SK-N-SH (cell line): ENCODE results near the gene BCAS3. TPM values are rescaled to one million over a fixed set of nuclear protein-coding genes. Genes with fewer than 3 reads are reported as not detected.

Experiments
- CTCF ChIA-PET: fragments of 300-600, 350-600 bp; formaldehyde crosslinking; extraction: SDS; loops from one replicate; lab custom pipeline; 2021; lab: Yijun Ruan, JAX
- POLR2A ChIA-PET: fragments of 350-600 bp; sonication (Branson Sonifier 250); formaldehyde crosslinking; extraction: SDS; loops from one replicate; lab custom pipeline; 2020; ENCODE audit warnings: antibody characterized with exemption, inconsistent platforms; lab: Yijun Ruan, JAX
- DNase-seq: peaks from one replicate; pipeline ENCODE4 v3.0.0; 2012
- H2AFZ ChIP-seq: fragments of 200-600 bp; sonication (generic); 2 replicates; pipeline ENCODE4 v1.8.1; 2016; ENCODE audit warnings: antibody characterized with exemption, mild to moderate bottlenecking, low read depth
- H3F3A ChIP-seq: fragments of 200-600 bp; sonication (generic); replicated peaks from 2 replicates; pipeline ENCODE3; 2016; ENCODE audit warnings: antibody characterized with exemption, mild to moderate bottlenecking; ENCODE audit not compliant: insufficient read depth
- H3K27ac ChIP-seq, 2 experiments: fragments of 200-500 bp in 1 of 2; fragments of 200-600 bp in 1 of 2; sonication (Bioruptor generic) in 1 of 2; sonication (generic), shearing (Covaris generic) in 1 of 2; 2 replicates each; pipeline versions ENCODE4 v1.5.1 to v1.6.1; 2014 to 2016; ENCODE audit warnings: low read depth in 2 of 2, inconsistent platforms in 1 of 2, low read length in 1 of 2, mild to moderate bottlenecking in 1 of 2, mixed read lengths in 1 of 2
- H3K27me3 ChIP-seq: fragments of 200-600 bp; sonication (generic), shearing (Covaris generic); 2 replicates; pipeline ENCODE4 v1.6.1; 2016; ENCODE audit warnings: mixed run types; ENCODE audit not compliant: insufficient read depth
- H3K36me3 ChIP-seq, 2 experiments: fragments of 200-500 bp in 1 of 2; fragments of 200-600 bp in 1 of 2; sonication (Bioruptor generic) in 1 of 2; sonication (generic) in 1 of 2; replicated peaks in 1 of 2; 2 replicates each; pipeline versions ENCODE3 to v1.5.1; 2014 to 2016; ENCODE audit warnings: low read length in 1 of 2, mild to moderate bottlenecking in 1 of 2; ENCODE audit not compliant: insufficient read depth in 2 of 2, control insufficient read depth in 1 of 2
- H3K4me1 ChIP-seq, 2 experiments: fragments of 200-500 bp in 1 of 2; fragments of 200-600 bp in 1 of 2; sonication (Bioruptor generic) in 1 of 2; sonication (generic), shearing (Covaris generic) in 1 of 2; 2 replicates each; pipeline versions ENCODE4 v1.5.1 to v1.6.1; 2014 to 2016; ENCODE audit warnings: low read depth in 1 of 2, low read length in 1 of 2, mixed run types in 1 of 2; ENCODE audit not compliant: insufficient read depth in 2 of 2, control insufficient read depth in 1 of 2
- H3K4me2 ChIP-seq: fragments of 200-600 bp; sonication (generic), shearing (Covaris generic); 2 replicates; pipeline ENCODE4 v1.6.1; 2017; ENCODE audit warnings: mixed run types
- H3K4me3 ChIP-seq, 2 experiments: fragments of 200-500 bp in 1 of 2; fragments of 200-600 bp in 1 of 2; sonication (Bioruptor generic) in 1 of 2; sonication (generic), shearing (Covaris generic) in 1 of 2; 2 replicates each; pipeline versions ENCODE4 v1.5.1 to v1.8.1; 2014 to 2016; ENCODE audit warnings: low read depth in 2 of 2, inconsistent platforms in 1 of 2, low read length in 1 of 2, mild to moderate bottlenecking in 1 of 2, mixed read lengths in 1 of 2, moderate library complexity in 1 of 2
- H3K79me2 ChIP-seq: fragments of 200-600 bp; sonication (generic); 2 replicates; pipeline ENCODE4 v1.8.1; 2017; ENCODE audit warnings: mild to moderate bottlenecking; ENCODE audit not compliant: insufficient read depth
- H3K9ac ChIP-seq: fragments of 200-600 bp; sonication (generic); 2 replicates; pipeline ENCODE4 v1.6.1; 2017; ENCODE audit warnings: mixed run types
- H3K9me2 ChIP-seq: fragments of 200-600 bp; sonication (generic); 2 replicates; pipeline ENCODE4 v1.6.1; 2017; ENCODE audit warnings: mixed run types
- H3K9me3 ChIP-seq: fragments of 200-600 bp; sonication (generic); 2 replicates; pipeline ENCODE4 v1.6.1; 2017; ENCODE audit warnings: mixed run types, mild to moderate bottlenecking, moderate library complexity
- H4K20me1 ChIP-seq: fragments of 200-600 bp; sonication (generic); 2 replicates; pipeline ENCODE4 v1.6.1; 2017; ENCODE audit warnings: mild to moderate bottlenecking, mixed run types; ENCODE audit not compliant: insufficient read depth
- CHD2 ChIP-seq: fragments of 150-350 bp; IDR thresholded peaks from 2 replicates; pipeline ENCODE4 v1.6.1; 2018; ENCODE audit warnings: low read length; ENCODE audit not compliant: partially characterized antibody
- CTCF ChIP-seq: fragments of 200-600 bp; sonication (generic); IDR thresholded peaks from 2 replicates; pipeline ENCODE4 v1.6.1; 2017; ENCODE audit warnings: antibody characterized with exemption, mild to moderate bottlenecking, moderate library complexity
- FOSL2 ChIP-seq: IDR thresholded peaks from 2 replicates; pipeline ENCODE4 v1.4.0; 2012; ENCODE audit warnings: low read depth, mild to moderate bottlenecking, moderate library complexity, borderline replicate concordance
- GABPA ChIP-seq: IDR thresholded peaks from 2 replicates; pipeline ENCODE4 v1.4.0; 2012; ENCODE audit warnings: low read depth, mild to moderate bottlenecking
- IRF3 ChIP-seq: fragments of 150-350 bp; IDR thresholded peaks from 2 replicates; pipeline ENCODE4 v1.6.1; 2016; ENCODE audit warnings: mild to moderate bottlenecking, low read depth, low read length
- MAX ChIP-seq: IDR thresholded peaks from 2 replicates; pipeline ENCODE4 v1.4.0; 2012; ENCODE audit warnings: low read depth
- MEF2A ChIP-seq: IDR thresholded peaks from 2 replicates; pipeline ENCODE4 v1.4.0; 2012; ENCODE audit warnings: low read depth, borderline replicate concordance
- PBX3 ChIP-seq: IDR thresholded peaks from 2 replicates; pipeline ENCODE4; 2012
- RAD21 ChIP-seq: IDR thresholded peaks from 2 replicates; pipeline ENCODE4 v1.6.1; 2012; ENCODE audit warnings: mild to moderate bottlenecking, low read length
- REST ChIP-seq: IDR thresholded peaks from 2 replicates; pipeline ENCODE4 v1.6.1; 2012; ENCODE audit warnings: mild to moderate bottlenecking, low read depth, low read length, moderate library complexity
- SMC3 ChIP-seq: IDR thresholded peaks from 2 replicates; pipeline ENCODE4 v1.6.1; 2012; ENCODE audit warnings: low read depth, low read length, improper control_type of control experiment
- TCF12 ChIP-seq: IDR thresholded peaks from 2 replicates; pipeline ENCODE4 v1.4.0; 2012
- WGBS: methylation state at CpG from one replicate; pipeline ENCODE4 v1.1.6; 2017; ENCODE audit warnings: low lambda C conversion rate; 5-methylcytosine and 5-hydroxymethylcytosine counted together
- polyA plus RNA-seq, 3 experiments: library from polyadenylated mRNA; depleted of rRNA; stranded (reverse); fragments of >200 nt; gene quantifications; 2 replicates each; pipeline ENCODE4 v1.2.3, GENCODE V29; 2012

Gene BCAS3
- polyA plus RNA-seq, 1 of the 3 experiments (the other 2 are of a cell fraction), result 5.9 TPM

- Histone ChIP-seq H3K79me2 (peaks cover under 1% of the 10 kb centered on the region; the same call in 1 of the 2 replicates), H3K27ac (peak overlapping the region in 1 of 2 experiments; percentile 97; a peak in 1 of 4 replicates), H3F3A (no peaks in the 10 kb centered on the region), H3K27me3 (no peaks in the 10 kb centered on the region), H3K4me1 (peaks cover 0 to 86% of the 10 kb centered on the region in 2 experiments; a peak in 3 of 4 replicates), H3K9me3 (no peaks in the 10 kb centered on the region), H3K36me3 (no peaks in the 10 kb centered on the region), H3K4me3 (no peak overlapping the region), H3K4me2 (no peak overlapping the region), H4K20me1 (no peaks in the 10 kb centered on the region), H2AFZ (no peak overlapping the region), H3K9me2 (no peaks in the 10 kb centered on the region), H3K9ac (no peak overlapping the region)
- WGBS, result 98% methylated on average over 8 of the region's 8 CpGs
- ChIA-PET CTCF (interaction anchor here (1.2 to 9.4 kb wide), 6 partner anchors 11 to 198 kb away, joined by 3 to 133 read pairs (median 4); partner anchors contain the start of gene TBX2), POLR2A (interaction anchor here (7.5 kb wide), 1 partner anchor 10 kb away, joined by 105 read pairs; the partner anchor contains the start of gene TBX2)
- no peak for DNase-seq
- TF ChIP-seq GABPA (no peak), FOSL2 (no peak), MAX (no peak), PBX3 (no peak), REST (no peak), CTCF (no peak), MEF2A (no peak), TCF12 (no peak), IRF3 (no peak), CHD2 (no peak), SMC3 (no peak), RAD21 (no peak)
These were observed 709.4 kb downstream of the BCAS3 start for GRCh38 chr17:61387011-61387410.
